ENCODE measurements around the gene ABI3BP.

ABI3BP gene

DNA sequence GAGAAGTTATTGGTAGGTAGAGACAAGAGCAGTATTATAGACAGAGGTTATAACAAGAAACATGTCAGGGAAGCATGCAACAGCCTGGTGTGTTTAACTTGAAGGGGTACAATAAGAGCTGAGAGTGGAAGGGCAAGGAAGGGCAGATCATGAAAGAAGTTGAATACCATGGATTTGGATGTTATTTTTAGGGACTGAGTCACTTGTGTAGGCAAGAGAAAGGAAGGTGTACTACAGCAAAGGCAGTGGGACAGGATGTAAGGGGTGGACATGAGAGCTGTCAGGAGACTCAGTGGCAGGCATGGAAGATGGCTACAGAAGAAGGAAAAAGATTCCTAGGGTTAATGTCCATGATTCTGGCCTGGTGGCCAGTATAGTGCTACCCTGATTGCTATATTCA lies 217.6 kb downstream of the ABI3BP start:
- DNase-seq (ENCODE audit: low read depth) = no peak

DNA sequence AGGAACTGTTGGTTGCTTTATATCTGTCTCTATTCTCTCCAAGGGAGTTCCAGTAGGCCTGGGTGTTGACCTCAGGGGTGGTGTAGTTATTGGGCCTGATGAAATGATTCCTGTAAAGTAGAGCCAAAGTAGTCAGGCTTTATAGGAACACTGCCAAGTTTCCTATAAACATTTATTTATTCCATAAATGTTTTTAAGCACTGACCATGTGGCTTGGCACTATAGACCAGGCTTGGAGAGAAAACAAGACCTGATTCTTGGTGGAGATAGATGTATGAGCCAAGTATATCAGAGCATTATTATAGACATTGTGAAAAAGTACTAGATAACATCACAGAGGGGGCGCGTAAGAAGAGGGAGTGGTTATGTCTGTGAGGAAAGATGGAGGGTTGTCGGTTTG lies 218.0 kb downstream of the ABI3BP start:
- no peak for DNase-seq (ENCODE audit: low read depth)

DNA sequence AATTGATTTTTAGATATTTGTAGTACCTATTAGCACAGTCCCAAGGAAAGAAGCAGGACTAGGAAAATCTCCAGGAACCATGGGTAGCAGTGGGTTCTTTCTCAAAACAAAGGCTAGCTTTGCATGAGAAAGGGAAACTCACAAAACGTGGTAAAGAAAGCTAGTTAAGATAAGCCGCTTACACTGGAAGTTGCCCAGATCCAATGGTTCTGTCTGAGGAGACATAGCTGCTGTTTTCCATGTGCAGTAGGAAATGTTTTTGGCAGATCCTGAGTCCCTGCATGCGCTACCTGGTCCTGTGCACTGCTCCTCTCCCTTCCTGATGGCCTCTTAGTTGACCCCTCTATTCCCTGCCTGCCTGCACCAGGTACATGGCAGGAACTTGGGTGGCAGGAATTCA lies 223.5 kb downstream of the ABI3BP start:
- no peak for DNase-seq (ENCODE audit: low read depth)

DNA sequence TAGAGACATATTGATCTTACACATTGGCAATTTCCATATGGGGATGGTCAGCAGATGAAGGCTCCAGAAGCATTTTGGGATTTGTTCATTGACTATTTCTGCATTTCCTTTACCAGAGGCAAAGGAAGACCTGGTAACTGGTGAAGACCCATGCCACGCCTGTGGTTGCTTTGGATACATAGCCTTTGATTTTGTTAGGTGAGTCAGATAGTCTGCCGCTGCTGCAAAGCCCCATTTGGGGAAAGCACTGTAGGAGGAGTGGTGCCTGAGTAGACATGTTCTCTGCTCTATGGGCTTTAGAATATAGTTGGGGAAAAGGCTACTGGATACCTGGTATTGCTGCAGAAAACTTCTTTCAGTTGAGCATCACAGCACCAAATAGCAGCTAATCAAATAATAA lies 227.2 kb downstream of the ABI3BP start:
- DNase-seq (ENCODE audit: low read depth) = no peak

DNA sequence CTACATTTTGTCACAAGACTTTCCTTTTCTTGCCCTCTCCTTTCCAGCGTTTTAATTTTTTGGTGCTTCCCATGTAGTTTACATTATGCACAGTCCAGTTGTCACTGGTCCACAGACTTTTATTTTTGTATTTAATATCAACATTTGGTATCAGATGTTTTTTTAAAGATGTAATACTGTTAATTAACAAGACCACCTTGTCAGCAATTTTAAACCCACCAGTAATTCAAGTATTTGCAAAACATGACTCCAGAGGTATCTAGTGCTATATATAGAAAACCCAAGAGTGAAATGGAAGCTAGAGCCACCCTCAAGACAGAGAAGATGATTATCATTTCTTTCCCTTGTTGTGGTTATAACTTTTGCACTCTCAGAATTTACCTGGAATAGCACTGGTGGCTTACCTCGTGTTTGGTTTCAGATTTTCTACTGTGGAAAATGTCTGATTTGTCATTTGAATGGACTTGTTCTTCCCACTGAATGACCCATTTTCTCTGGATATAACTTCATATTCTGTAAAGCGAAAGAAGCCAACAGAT lies 227.7 kb downstream of the ABI3BP start:
- DNase-seq (ENCODE audit: low read depth) = no peak

DNA sequence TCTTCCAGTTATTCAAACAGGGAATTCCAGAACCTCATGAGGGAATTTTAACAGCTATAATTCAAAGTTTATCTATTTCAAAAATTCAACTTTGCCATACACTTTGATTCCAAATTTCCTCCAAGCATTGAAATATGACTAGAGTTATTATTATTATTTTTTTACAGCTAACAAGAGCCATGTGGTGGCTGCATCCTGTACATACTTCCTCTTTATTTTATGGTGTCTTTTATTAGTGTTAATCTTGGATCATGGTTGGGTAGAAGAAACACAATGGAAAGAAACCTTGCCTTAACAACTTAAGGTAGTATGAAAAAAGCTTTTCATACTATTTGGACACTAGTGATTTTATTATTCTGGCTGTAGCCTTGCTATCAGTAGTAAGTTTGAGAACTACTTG lies 231.3 kb downstream of the ABI3BP start:
- DNase-seq (ENCODE audit: low read depth) = no peak

DNA sequence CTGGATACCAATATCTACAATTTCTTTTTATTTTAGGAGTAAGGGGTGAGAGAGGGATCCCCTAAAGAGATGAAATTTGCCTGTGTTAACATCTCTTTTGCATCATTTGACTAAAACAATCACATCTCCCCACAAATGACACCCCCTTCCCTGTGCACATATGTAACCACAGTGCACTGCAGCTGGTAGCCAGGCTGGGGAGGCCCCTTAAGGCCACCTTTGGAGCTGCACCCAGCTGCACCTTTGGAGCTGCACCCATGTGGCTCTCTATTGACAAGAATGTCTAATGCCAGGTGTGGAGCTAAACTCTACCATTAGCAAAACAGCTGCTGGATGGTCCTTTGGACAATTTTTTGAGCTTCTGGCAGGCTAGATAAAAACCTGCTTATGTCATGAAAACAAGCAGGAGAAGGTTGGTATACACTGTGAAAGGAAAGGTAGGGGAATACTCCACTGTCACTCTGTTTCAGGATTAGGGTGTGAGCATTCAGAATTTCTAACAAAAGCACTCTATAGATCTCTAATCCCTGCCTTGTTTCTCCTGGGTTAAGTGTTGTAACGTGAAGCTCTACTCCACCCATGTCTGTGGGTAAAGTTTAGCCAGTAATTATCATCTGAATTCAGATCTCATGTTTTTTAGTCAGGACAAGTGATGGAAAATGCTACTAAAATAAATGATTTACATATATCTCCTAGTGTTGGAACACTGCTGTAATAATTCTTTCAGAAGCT lies 231.8 kb downstream of the ABI3BP start:
- no peak for DNase-seq (ENCODE audit: low read depth)

DNA sequence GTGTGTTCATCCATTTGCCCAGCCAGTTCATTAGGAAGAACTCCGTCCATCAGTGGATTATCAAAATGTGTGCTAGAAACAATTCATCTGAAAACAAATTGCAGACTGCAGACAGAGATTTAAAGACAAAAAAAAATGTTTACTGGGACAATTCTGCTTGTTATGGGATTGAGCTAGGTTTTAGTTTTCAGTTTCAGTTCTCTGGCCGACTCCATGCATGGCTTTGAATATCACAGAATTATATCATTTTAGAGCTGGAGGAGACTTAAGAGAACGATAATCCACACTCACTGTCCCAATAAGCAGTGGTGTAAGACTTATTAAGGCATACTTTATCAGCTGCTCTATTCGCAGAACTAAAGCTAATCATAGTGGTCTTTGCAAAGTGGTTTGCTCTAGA lies 232.8 kb downstream of the ABI3BP start:
- DNase-seq (ENCODE audit: low read depth) = no peak

DNA sequence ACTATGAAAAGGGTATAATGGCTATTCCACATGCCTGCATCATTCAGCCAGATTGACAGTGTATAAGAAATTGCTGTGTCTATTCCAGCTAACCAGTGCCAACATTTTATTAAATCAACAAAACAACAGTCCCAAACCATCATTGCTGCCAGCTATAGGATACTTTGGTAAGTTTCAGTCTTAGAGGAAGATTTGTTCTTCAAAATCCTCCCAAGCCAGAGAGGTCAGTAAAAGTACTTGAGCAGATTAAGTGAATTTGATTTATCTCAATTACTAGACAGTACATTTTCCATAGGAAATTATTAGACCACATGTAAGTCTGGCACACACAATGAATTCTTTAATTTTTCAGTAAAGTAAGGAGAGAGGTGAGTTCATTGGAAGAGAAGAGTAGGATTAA lies 233.3 kb downstream of the ABI3BP start:
- DNase-seq (ENCODE audit: low read depth) = no peak

DNA sequence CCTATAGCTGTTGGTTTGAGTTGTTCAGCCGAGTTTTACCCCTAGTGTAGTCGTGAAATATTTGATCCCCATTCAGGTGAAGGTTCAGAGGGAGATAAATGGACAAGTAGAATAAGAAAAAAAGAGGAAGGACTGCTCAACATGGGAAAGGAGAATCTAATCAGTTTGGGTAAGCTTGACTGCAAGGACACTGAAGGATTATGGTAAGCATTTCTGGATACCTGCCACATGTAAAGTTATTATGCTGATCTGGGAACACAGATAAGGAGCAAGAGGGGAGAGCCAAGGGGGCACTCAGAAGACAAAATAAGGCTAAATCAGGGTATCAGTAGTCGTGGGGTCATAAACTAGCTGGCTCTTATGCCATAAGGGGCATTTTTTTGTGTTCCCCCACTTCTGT lies 234.1 kb downstream of the ABI3BP start:
- DNase-seq (ENCODE audit: low read depth) = no peak

DNA sequence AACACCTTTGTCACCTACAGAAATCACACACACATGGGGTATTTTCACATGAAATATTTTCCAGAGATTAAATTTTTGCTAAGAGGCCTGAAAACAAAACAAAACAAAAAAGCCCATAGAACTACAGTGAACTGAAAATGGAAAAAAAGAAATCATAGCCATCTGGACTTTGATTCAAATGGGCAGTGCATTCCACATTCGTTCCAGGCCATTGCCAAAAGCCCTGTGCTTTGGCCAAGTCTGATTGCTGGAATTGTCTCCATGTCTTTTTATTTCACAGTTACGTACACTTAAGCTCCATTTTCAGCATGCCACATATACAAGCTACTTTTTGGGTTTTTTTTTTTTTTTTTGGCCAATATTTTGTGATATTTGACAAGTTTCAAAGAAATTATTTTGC lies 236.8 kb downstream of the ABI3BP start:
- DNase-seq (ENCODE audit: low read depth) = no peak

DNA sequence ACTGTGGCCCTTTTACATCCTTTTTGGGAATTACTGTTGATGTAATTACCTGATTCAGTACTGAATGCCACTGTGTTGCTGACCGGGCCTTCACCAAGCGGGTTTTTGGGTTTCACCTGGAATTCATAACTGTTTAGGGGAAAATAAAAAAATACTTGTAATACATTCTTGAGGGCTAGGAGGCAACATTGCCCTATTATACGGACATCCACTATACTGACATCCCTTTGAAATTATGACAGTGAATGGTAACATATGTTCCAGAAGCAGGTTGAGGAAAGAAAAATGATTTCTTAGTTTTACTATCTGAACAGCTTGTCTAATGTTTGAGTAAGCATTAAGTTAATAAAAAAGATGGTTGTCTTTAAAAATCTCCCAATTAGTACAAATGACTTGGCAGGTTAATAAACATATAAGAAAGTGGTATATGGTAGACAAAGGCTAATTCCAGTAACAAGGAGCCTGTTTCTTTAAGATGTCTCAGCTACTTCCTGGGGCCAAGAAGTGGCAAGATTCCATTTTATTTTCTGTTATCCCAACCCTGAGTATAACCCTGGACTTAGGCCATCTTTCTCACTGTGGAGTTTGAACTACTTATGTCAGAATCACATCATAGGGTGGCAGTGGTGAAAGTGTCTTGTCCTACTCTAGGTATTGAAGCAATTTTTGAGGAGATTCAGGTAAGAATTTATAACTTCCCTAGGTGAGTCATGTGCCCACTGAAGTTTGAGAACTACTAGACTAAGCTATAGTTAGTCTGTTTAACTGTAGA lies 238.5 kb downstream of the ABI3BP start:
- no peak for DNase-seq (ENCODE audit: low read depth)

DNA sequence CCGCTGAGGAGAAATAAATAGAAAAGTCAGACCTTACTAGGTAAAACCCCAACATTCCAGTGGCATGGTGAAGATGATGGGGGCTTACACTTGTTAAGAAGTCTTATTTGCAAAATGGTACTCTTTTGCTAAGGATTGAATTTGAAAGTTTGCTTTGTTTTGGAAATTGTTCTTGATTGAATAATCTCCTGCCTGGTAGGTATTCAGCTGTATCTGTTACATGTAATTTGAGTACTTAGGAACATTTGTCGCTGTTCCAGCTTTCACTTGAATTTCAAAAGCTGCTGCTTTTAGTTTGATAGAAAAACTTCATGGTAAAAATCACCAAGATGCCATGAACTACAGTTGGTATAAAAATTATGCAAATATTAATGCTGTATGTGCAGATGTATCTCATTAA lies 239.4 kb downstream of the ABI3BP start:
- DNase-seq (ENCODE audit: low read depth) = no peak

DNA sequence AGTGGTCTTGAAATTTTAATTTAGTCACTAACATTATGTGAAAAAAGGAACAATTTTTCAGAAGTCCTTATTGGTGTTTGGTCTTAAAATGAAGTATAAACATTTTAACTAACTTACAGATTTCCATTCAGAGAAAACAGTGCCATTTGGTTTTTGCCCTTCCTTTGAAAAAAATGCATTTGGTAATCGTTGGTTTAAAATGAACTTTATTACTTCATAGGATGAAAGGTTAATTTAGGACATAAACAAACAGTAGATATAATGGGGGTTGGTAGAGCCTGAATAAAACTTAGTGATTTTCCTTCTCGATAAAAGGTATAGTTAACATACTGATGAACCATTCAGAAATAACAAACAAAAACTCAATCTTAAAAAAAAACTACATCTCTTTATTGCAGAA lies 244.3 kb downstream of the ABI3BP start:
- DNase-seq (ENCODE audit: low read depth) = no peak

DNA sequence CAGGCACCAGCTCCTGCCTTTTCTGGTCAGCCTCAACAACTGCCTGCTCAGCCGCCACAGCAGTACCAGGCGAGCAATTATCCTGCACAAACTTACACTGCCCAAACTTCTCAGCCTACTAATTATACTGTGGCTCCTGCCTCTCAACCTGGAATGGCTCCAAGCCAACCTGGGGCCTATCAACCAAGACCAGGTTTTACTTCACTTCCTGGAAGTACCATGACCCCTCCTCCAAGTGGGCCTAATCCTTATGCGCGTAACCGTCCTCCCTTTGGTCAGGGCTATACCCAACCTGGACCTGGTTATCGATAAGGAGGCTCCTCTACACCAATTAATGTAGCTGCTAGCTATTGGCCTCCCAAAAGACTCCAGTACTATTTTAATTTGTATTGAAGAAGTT lies 245.0 kb downstream of the ABI3BP start:
- DNase-seq (ENCODE audit: low read depth) = no peak

DNA sequence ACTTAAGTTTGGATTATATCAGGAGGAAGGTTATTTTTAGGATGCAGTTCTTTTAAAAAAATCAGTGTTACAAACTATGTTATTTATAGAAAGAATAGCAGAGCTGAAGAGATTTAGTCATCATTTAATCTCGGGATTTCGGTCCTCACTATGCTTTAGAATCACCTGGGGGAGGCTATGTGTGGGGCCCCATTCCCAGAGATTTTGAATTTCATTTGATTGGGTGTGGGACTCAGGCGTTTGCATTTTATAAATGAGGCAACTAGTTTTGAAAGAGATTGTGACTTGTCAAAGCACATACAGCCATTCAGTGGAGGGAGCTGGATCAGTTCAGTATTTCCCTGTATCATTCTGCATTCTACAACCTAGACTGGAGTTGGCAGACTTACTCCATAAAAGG lies 247.1 kb downstream of the ABI3BP start:
- DNase-seq (ENCODE audit: low read depth) = no peak

DNA sequence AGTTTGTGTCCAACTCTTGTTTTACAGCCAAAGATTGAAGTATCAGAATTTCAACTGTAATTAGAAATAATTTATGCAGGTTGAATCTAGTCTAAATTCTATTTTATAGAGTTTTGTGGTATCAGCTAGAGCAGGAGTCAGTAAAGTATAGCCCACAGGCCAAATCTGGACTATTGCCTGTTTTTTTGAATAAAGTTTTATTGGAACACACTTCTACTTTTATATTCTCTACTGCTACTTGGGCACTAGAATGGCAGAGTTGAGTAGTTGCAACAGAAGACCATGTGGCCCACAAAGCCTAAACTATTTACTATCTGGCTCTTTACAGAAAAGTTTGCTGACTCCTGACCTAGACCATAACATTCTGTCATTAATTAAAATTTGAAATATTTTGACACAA lies 247.6 kb downstream of the ABI3BP start:
- DNase-seq (ENCODE audit: low read depth) = no peak

DNA sequence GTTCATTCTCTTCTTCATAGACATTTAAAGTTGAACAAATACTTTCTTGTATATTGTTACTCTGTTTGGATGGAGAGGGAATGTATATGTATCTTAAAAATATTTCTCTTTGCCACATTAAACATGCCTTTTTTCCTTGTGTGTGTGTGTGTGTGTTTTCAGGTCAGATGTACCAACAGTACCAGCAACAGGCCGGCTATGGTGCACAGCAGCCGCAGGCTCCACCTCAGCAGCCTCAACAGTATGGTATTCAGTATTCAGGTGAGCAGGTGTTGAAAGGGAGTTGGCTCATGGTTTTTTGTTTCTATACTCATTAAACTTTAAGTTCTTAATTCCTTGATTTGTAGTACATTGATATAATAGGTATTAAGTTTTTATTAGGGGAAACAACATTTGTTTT lies 248.6 kb downstream of the ABI3BP start:
- no peak for DNase-seq (ENCODE audit: low read depth)

DNA sequence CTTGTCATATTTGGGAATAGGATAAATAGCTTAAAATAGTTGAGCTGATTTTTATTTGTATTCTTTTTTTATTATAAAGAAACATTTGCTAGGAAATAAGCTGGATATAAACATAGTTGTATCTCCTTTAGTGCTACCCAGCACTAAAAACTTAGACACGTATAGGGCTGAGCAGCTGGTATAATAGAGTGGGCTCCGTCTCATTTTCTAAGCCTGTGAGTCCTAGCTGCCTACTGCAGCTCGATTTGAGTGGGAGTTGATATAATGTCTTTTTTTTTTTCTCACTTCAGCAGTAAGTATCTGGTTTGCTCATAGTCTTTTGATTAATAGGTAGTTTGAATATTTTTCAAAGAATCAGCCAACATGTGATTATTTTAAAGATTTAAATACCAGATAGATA lies 249.7 kb downstream of the ABI3BP start:
- DNase-seq (ENCODE audit: low read depth) = no peak

DNA sequence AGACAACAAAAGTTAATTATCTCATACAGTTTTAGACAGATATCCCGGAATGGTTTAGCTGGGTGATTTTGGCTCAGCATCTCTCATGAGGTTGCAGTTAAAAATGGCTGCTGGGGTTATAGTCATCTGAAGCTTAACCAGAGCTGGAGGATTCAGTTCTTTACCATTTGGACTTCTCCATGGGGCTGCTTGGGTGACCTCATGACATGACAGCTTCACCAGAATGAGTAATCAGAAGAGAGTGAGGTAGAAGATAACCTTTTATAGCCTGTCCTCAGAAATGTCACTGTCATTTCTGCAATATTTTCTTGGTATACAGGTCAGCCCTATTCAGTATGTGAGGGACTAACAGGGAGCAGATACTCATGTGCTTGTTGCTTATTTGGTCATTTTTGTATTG lies 253.0 kb downstream of the ABI3BP start:
- no peak for DNase-seq (ENCODE audit: low read depth)

DNA sequence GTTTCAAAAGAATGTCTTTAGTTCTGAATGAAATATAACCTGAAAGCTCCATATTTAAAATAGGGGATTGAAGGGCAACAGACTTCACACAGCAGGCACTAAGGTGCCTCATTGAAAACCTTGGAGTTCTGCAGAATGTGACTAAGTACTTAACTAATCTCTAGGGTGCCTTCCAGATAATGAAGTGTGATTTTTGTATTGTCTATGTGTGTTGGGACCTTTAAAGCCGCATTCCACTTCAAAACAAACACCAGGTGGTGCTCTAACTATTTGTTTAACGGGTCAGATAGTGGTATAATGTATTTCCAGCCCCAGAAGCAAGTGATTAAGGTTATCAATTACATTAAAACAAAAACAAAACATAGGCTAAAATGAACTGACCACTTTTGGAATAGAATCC lies 255.9 kb downstream of the ABI3BP start:
- DNase-seq (ENCODE audit: low read depth) = no peak

DNA sequence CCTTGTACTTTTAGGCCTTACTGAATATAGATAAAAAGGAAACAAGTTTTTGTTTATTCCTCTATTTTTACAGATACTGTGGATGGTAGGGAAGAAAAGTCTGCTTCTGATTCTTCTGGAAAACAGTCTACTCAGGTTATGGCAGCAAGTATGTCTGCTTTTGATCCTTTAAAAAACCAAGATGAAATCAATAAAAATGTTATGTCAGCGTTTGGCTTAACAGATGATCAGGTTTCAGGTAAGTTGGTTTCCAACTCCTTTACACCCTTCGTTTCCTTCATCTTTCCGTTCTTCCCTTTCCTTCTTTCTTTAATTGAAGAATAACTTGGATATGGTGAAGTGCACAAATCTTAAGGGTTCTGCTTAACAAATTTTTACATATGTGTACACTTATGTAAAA lies 260.8 kb downstream of the ABI3BP start:
- DNase-seq (ENCODE audit: low read depth) = no peak

DNA sequence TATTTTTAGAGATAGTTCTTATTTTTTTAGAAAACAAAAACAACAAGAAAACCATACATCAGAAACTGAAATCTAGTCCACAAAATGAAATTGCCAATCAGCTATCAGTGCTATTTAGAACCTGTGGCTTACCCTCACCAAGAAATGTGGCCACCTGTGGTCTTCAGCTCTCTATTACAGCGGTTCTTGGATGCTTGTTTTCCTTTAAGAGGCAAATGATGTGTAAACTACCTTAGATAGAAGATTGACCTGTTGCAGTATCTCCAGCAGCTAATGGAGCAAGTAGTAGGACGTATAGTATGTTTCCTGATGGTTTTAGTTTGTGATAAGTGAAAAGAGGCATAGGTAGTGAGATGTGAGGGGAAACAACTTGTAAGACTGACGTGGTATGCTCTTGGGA lies 262.7 kb downstream of the ABI3BP start:
- DNase-seq (ENCODE audit: low read depth) = no peak

DNA sequence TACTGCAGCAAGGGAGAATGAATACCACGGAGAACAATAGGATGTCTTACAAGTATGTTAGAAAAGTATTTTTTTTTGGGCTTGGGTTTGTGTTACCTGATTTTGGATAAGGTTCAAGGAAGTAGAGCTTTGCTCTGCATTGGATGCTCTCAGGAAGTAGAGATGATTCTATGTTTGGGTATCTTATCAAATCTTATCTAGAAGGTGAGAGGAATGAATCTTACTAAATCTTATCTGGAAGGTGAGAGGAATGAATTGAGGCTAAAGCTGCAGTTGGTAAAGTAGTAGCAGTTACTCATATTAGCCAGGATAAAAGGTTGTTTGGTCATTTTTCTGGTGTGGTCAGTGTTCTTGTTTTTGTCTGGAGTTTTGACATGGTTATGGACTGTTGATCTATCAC lies 266.5 kb downstream of the ABI3BP start:
- no peak for DNase-seq (ENCODE audit: low read depth)

All from activated T-cell treated with anti-CD3 and anti-CD28 coated beads for 24 hours (primary cell).